HepG2 (cell line): ENCODE data around the gene NGDN. TPM values are rescaled to one million over a fixed set of nuclear protein-coding genes. Genes with fewer than 3 reads are reported as not detected.

Source experiments
- AHR ChIP-seq: IDR thresholded peaks from 2 replicates; pipeline ENCODE4 v1.6.1; 2018; ENCODE audit warnings: missing genetic modification reagents, missing compliant biosample characterization
- CBFB ChIP-seq: sonication (generic); formaldehyde crosslinking; IDR thresholded peaks from 2 replicates; pipeline ENCODE4 v1.4.0; 2020; ENCODE audit warnings: missing genetic modification reagents
- ETS1 ChIP-seq: sonication (generic); formaldehyde crosslinking; IDR thresholded peaks from 2 replicates; pipeline ENCODE4 v1.4.0; 2020; ENCODE audit warnings: missing genetic modification reagents
- ETV6 ChIP-seq: sonication (generic); formaldehyde crosslinking; conservative IDR thresholded peaks from 2 replicates; pipeline ENCODE4 v1.4.0; 2020; ENCODE audit warnings: missing genetic modification reagents
- HDAC1 ChIP-seq: sonication (generic); formaldehyde crosslinking; IDR thresholded peaks from 2 replicates; pipeline ENCODE4 v1.5.1; 2020; ENCODE audit warnings: mild to moderate bottlenecking, missing genetic modification reagents
- HDAC6 ChIP-seq: fragments of 200-600 bp; sonication (generic); IDR thresholded peaks from 2 replicates; pipeline ENCODE4 v1.7.0; 2017; ENCODE audit warnings: mild to moderate bottlenecking, antibody characterized with exemption, low read length, low read depth
- HOXD1 ChIP-seq: sonication (generic); formaldehyde crosslinking; IDR thresholded peaks from 2 replicates; pipeline ENCODE4 v1.5.0; 2020; ENCODE audit warnings: missing genetic modification reagents
- NFKB2 ChIP-seq: sonication (generic); formaldehyde crosslinking; IDR thresholded peaks from 2 replicates; pipeline ENCODE4 v1.4.0; 2020; ENCODE audit warnings: missing genetic modification reagents, borderline replicate concordance
- NFRKB ChIP-seq: fragments of 450-650 bp; IDR thresholded peaks from 2 replicates; pipeline ENCODE4 v1.6.1; 2017
- PRDM10 ChIP-seq: sonication (generic); formaldehyde crosslinking; IDR thresholded peaks from 2 replicates; pipeline ENCODE4 v1.4.0; 2020; ENCODE audit warnings: low read depth, missing genetic modification reagents
- RAD21 ChIP-seq: fragments of 450-650 bp; formaldehyde crosslinking; IDR thresholded peaks from 2 replicates; pipeline ENCODE4 v1.5.0; 2020; ENCODE audit warnings: mild to moderate bottlenecking
- RARG ChIP-seq: sonication (generic); formaldehyde crosslinking; IDR thresholded peaks from 2 replicates; pipeline ENCODE4 v1.4.0; 2020; ENCODE audit warnings: low read depth, mild to moderate bottlenecking, missing genetic modification reagents
- SALL2 ChIP-seq: sonication (generic); formaldehyde crosslinking; IDR thresholded peaks from 2 replicates; pipeline ENCODE4 v1.8.1; 2023; ENCODE audit warnings: mild to moderate bottlenecking, missing genetic modification reagents, inconsistent platforms
- SNAPC5 ChIP-seq: sonication (generic); formaldehyde crosslinking; IDR thresholded peaks from 2 replicates; pipeline ENCODE4 v1.8.1; 2023; ENCODE audit warnings: mild to moderate bottlenecking, missing genetic modification reagents, borderline replicate concordance
- THAP11 ChIP-seq: IDR thresholded peaks from 2 replicates; pipeline ENCODE4 v1.6.1; 2016; ENCODE audit warnings: missing biosample characterization, missing genetic modification reagents
- THAP7 ChIP-seq: sonication (generic); formaldehyde crosslinking; IDR thresholded peaks from 2 replicates; pipeline ENCODE4 v1.8.1; 2023; ENCODE audit warnings: mild to moderate bottlenecking, missing genetic modification reagents
- ZMAT5 ChIP-seq: sonication (generic); formaldehyde crosslinking; IDR thresholded peaks from 2 replicates; pipeline ENCODE4 v1.5.0; 2020; ENCODE audit warnings: mild to moderate bottlenecking, low read depth, missing genetic modification reagents, borderline replicate concordance
- ZMYM4 ChIP-seq: sonication (generic); formaldehyde crosslinking; IDR thresholded peaks from 2 replicates; pipeline ENCODE4 v1.8.1; 2023; ENCODE audit warnings: mild to moderate bottlenecking, missing genetic modification reagents
- ZNF230 ChIP-seq: sonication (generic); formaldehyde crosslinking; IDR thresholded peaks from 2 replicates; pipeline ENCODE4 v1.4.0; 2020; ENCODE audit warnings: mild to moderate bottlenecking, missing genetic modification reagents
- ZNF24 ChIP-seq: fragments of 450-650 bp; IDR thresholded peaks from 2 replicates; pipeline ENCODE4 v1.6.1; 2017; ENCODE audit warnings: antibody characterized with exemption, mild to moderate bottlenecking
- ZNF264 ChIP-seq: sonication (generic); formaldehyde crosslinking; IDR thresholded peaks from 2 replicates; pipeline ENCODE4 v1.4.0; 2020; ENCODE audit warnings: missing genetic modification reagents
- ZNF33B ChIP-seq: sonication (generic); formaldehyde crosslinking; IDR thresholded peaks from 2 replicates; pipeline ENCODE4 v1.5.1; 2020; ENCODE audit warnings: mild to moderate bottlenecking, missing genetic modification reagents
- ZNF432 ChIP-seq: sonication (generic); formaldehyde crosslinking; IDR thresholded peaks from 2 replicates; pipeline ENCODE4 v1.5.0; 2020; ENCODE audit warnings: missing genetic modification reagents, mild to moderate bottlenecking, borderline replicate concordance
- ZNF652 ChIP-seq: IDR thresholded peaks from 2 replicates; pipeline ENCODE4 v1.6.1; 2016; ENCODE audit warnings: low read depth, borderline replicate concordance
- ZNF709 ChIP-seq: sonication (generic); formaldehyde crosslinking; IDR thresholded peaks from 2 replicates; pipeline ENCODE4 v1.5.0; 2020; ENCODE audit warnings: mild to moderate bottlenecking, missing genetic modification reagents
- ZNF775 ChIP-seq: sonication (generic); formaldehyde crosslinking; IDR thresholded peaks from 2 replicates; pipeline ENCODE4 v1.4.0; 2020; ENCODE audit warnings: missing genetic modification reagents, mild to moderate bottlenecking, moderate library complexity, borderline replicate concordance
- ZSCAN20 ChIP-seq: sonication (generic); formaldehyde crosslinking; IDR thresholded peaks from 2 replicates; pipeline ENCODE4 v1.4.0; 2020; ENCODE audit warnings: missing genetic modification reagents, mild to moderate bottlenecking, borderline replicate concordance
- polyA plus RNA-seq, 8 experiments: library from polyadenylated mRNA; depleted of rRNA in 3 of 8; stranded (reverse) in 7 of 8; unstranded in 1 of 8; fragments of >200 nt; fragmentation: Illumina TruSeq in 4 of 8; extraction: Trizol in 4 of 8; gene quantifications; 2 replicates each; pipeline versions ENCODE4 v1.2.1 to v1.2.3, GENCODE V29; 2011 to 2016; ENCODE audit warnings: low read depth in 4 of 8, missing spikeins in 1 of 8, mixed read lengths in 1 of 8; ENCODE audit not compliant: insufficient read depth in 1 of 8
- total RNA-seq, 5 experiments: library from RNA; depleted of rRNA; stranded (reverse); fragments of >200 nt; fragmentation: Illumina TruSeq; extraction: Trizol; gene quantifications; 2 replicates each; pipeline ENCODE4 v1.2.3, GENCODE V29; 2016; ENCODE audit warnings: low read depth in 1 of 5

NGDN gene
- total and polyA plus RNA-seq, 2 of the 13 experiments (the other 11 are each of a cell fraction or from before 2014, with no cell fraction given), result 154 to 216 TPM

GRCh38 chr14:23469906-23470403 is 452 bp downstream of the NGDN start (continued):
- TF ChIP-seq ETS1 (CRISPR knock-in tag), result no peak
- TF ChIP-seq ZNF230 (CRISPR knock-in tag), result peak; percentile 79; the same call in 1 of the 2 replicates
- TF ChIP-seq THAP7 (CRISPR knock-in tag), result no peak
- TF ChIP-seq ETV6 (CRISPR knock-in tag), result no peak
- TF ChIP-seq ZMYM4 (CRISPR knock-in tag), result no peak
- TF ChIP-seq ZNF264 (CRISPR knock-in tag), result no peak
- TF ChIP-seq ZNF24, result no peak
- peak; percentile 59 for TF ChIP-seq HDAC1 (CRISPR knock-in tag)
- TF ChIP-seq ZNF775 (CRISPR knock-in tag), result no peak
- TF ChIP-seq CBFB (CRISPR knock-in tag), result no peak
- TF ChIP-seq ZSCAN20 (CRISPR knock-in tag), result no peak
- TF ChIP-seq NFRKB, result no peak
- peak; percentile 73; the same call in 1 of the 2 replicates for TF ChIP-seq HDAC6
- 0 out of 2 replicates have a peak, but pooled peaks have one; percentile 2 for TF ChIP-seq ZNF33B (CRISPR knock-in tag)
- no peak for TF ChIP-seq ZMAT5 (CRISPR knock-in tag)
- no peak for TF ChIP-seq ZNF432 (CRISPR knock-in tag)
- TF ChIP-seq AHR (CRISPR knock-in tag), result no peak
- no peak for TF ChIP-seq SALL2
- no peak for TF ChIP-seq PRDM10 (CRISPR knock-in tag)
- TF ChIP-seq NFKB2 (CRISPR knock-in tag), result no peak
- no peak; the same call in 1 of the 2 replicates for TF ChIP-seq RARG (CRISPR knock-in tag)
- no peak for TF ChIP-seq THAP11 (CRISPR knock-in tag)
- no peak; the same call in 1 of the 2 replicates for TF ChIP-seq SNAPC5 (CRISPR knock-in tag)
- no peak; the same call in 1 of the 2 replicates for TF ChIP-seq HOXD1 (CRISPR knock-in tag)
- no peak for TF ChIP-seq ZNF652 (CRISPR knock-in tag)
- no peak for TF ChIP-seq ZNF709 (CRISPR knock-in tag)
- peak; percentile 1; the same call in 1 of the 2 replicates for TF ChIP-seq RAD21 (CRISPR knock-in tag)
